Endodermal cell (in vitro differentiated cells): ENCODE results near the gene HLA-DMB. TPM values are rescaled to one million over a fixed set of nuclear protein-coding genes. Genes with fewer than 3 reads are reported as not detected.

Source experiments
- DNase-seq: peaks from one replicate; pipeline ENCODE4 v3.0.0-alpha.2; 2017
- H3K27ac ChIP-seq: 2 replicates; pipeline ENCODE4 v1.5.1; 2013; ENCODE audit warnings: mild to moderate bottlenecking, low read depth, low read length, moderate library complexity
- H3K27me3 ChIP-seq: 2 replicates; pipeline ENCODE4 v1.6.1; 2013; ENCODE audit warnings: mild to moderate bottlenecking, low read length, moderate library complexity; ENCODE audit not compliant: insufficient read depth, control insufficient read depth, poor library complexity, severe bottlenecking
- H3K36me3 ChIP-seq: 2 replicates; pipeline ENCODE4 v1.7.0; 2013; ENCODE audit warnings: mild to moderate bottlenecking, low read length, moderate library complexity; ENCODE audit not compliant: control insufficient read depth, insufficient read depth
- H3K4me1 ChIP-seq: one replicate; pipeline ENCODE4 v1.7.0; 2013; ENCODE audit warnings: low read length; ENCODE audit not compliant: control insufficient read depth, insufficient read depth
- H3K4me3 ChIP-seq: 2 replicates; pipeline ENCODE4 v1.5.1; 2013; ENCODE audit warnings: mild to moderate bottlenecking, low read length, moderate library complexity
- H3K9ac ChIP-seq: 2 replicates; pipeline ENCODE4 v1.6.1; 2013; ENCODE audit warnings: mild to moderate bottlenecking, low read length, moderate library complexity; ENCODE audit not compliant: poor library complexity, severe bottlenecking; ENCODE audit errors: extremely low read depth
- H3K9me3 ChIP-seq: 2 replicates; pipeline ENCODE4 v1.6.1; 2013; ENCODE audit warnings: mild to moderate bottlenecking, low read length, moderate library complexity; ENCODE audit not compliant: control insufficient read depth
- H3K27ac Mint-ChIP-seq: 2 replicates; pipeline ENCODE4 v1.8.0; 2020; ENCODE audit warnings: mixed read lengths
- H3K27me3 Mint-ChIP-seq: 2 replicates; pipeline ENCODE4 v1.8.0; 2021; ENCODE audit warnings: mild to moderate bottlenecking, mixed read lengths; ENCODE audit not compliant: insufficient read depth
- H3K36me3 Mint-ChIP-seq: 2 replicates; pipeline ENCODE4 v1.8.0; 2020; ENCODE audit warnings: low read depth, mixed read lengths
- H3K4me1 Mint-ChIP-seq: 2 replicates; pipeline ENCODE4 v1.8.0; 2020; ENCODE audit warnings: mixed read lengths
- H3K4me3 Mint-ChIP-seq: 2 replicates; pipeline ENCODE4 v1.8.0; 2020; ENCODE audit warnings: mild to moderate bottlenecking, moderate library complexity, mixed read lengths
- H3K9me3 Mint-ChIP-seq: 2 replicates; pipeline ENCODE4 v1.8.0; 2020; ENCODE audit warnings: mild to moderate bottlenecking, mixed read lengths
- CTCF ChIP-seq: fragments of 200-600 bp; sonication (generic); conservative IDR thresholded peaks from 2 replicates; pipeline ENCODE4 v1.5.0; 2021; ENCODE audit warnings: antibody characterized with exemption, mild to moderate bottlenecking
- WGBS, 2 experiments: methylation state at CpG; one replicate each; pipeline versions ENCODE4 v1.1.5 to v1.1.7; 2013; ENCODE audit warnings: missing lambda C conversion rate in 2 of 2, mixed read lengths in 1 of 2; ENCODE audit not compliant: insufficient coverage in 1 of 2, insufficient read length in 1 of 2; 5-methylcytosine and 5-hydroxymethylcytosine counted together
- total RNA-seq, 2 donors: library from RNA; stranded (reverse); fragmentation: NEBNext Ultra II Directional in 1 of 2; extraction: Animal tissue kit (Norgen Biotek cat#: 25700) in 1 of 2; gene quantifications; 2 replicates in 1 of 2; 3 replicates in 1 of 2; pipeline ENCODE4 v1.2.1, GENCODE V29; 2021

Gene HLA-DMB
- total RNA-seq, 2 donors from 2014 or later: 0.24 to 1.8 TPM

- Mint-ChIP-seq H3K27me3 (peaks cover 16% of the 10 kb centered on the region), H3K4me1 (no peaks in the 10 kb centered on the region), H3K27ac (no peak overlapping the region), H3K4me3 (no peak overlapping the region), H3K9me3 (no peaks in the 10 kb centered on the region), H3K36me3 (no peaks in the 10 kb centered on the region)
- Histone ChIP-seq H3K9me3 (no peaks in the 10 kb centered on the region), H3K4me3 (no peak overlapping the region), H3K4me1 (no peaks in the 10 kb centered on the region), H3K27me3 (peaks cover 21% of the 10 kb centered on the region), H3K9ac (no peak overlapping the region), H3K36me3 (no peaks in the 10 kb centered on the region), H3K27ac (no peak overlapping the region)
- no peak for TF ChIP-seq CTCF
- 75 to 86% methylated on average over 6 to 7 of the region's 7 CpGs for WGBS, 2 experiments
- no peak for DNase-seq
These were observed 463 bp upstream of the HLA-DMB start for GRCh38 chr6:32941214-32941768.

- WGBS, 2 experiments: 62 to 88% methylated on average over 2 to 7 of the region's 7 CpGs
- H3K27ac ChIP-seq: no peak overlapping the region
- H3K36me3 ChIP-seq: no peaks in the 10 kb centered on the region
- H3K9me3 ChIP-seq: no peaks in the 10 kb centered on the region
- no peaks in the 10 kb centered on the region for H3K4me1 ChIP-seq
- Mint-ChIP-seq H3K36me3 (no peaks in the 10 kb centered on the region), H3K9me3 (no peaks in the 10 kb centered on the region), H3K4me3 (no peak overlapping the region), H3K4me1 (no peaks in the 10 kb centered on the region), H3K27me3 (peaks cover 29% of the 10 kb centered on the region), H3K27ac (no peak overlapping the region)
- no peak overlapping the region for H3K9ac ChIP-seq
- peaks cover 38% of the 10 kb centered on the region for H3K27me3 ChIP-seq
- no peak for DNase-seq
- TF ChIP-seq CTCF: no peak
- no peak overlapping the region for H3K4me3 ChIP-seq
These were observed 2.3 kb downstream of the HLA-DMB start for GRCh38 chr6:32938494-32938893.

DNA sequence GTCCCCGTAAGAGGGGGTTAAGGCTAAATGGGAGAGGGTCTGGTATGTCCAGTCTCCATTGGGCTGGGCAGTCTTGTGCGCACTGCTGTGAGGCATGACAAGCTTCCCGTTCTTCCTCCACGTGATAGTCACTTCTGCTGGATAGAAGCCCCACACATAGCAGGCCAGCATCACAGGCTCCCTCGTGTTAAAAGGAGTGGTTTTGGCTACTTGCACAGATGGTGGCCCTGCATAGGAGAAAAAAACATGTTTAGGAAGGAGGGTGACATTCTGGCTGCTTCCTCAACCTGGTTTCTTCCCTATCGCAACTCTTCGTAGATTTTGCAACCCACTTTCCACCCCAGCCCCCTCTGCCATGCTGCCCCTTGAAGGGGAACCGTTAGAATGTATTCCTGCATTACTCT lies 3.6 kb downstream of the HLA-DMB start:
- Histone ChIP-seq H3K27me3 (peaks cover 38% of the 10 kb centered on the region), H3K4me3 (no peak overlapping the region), H3K27ac (no peak overlapping the region), H3K9me3 (no peaks in the 10 kb centered on the region), H3K9ac (no peak overlapping the region), H3K4me1 (no peaks in the 10 kb centered on the region), H3K36me3 (no peaks in the 10 kb centered on the region)
- H3K36me3 Mint-ChIP-seq: no peaks in the 10 kb centered on the region
- no peak for TF ChIP-seq CTCF
- no peak overlapping the region for H3K27ac Mint-ChIP-seq
- no peaks in the 10 kb centered on the region for H3K9me3 Mint-ChIP-seq
- DNase-seq: no peak
- H3K27me3 Mint-ChIP-seq: peaks cover 29% of the 10 kb centered on the region
- no peak overlapping the region for H3K4me3 Mint-ChIP-seq
- WGBS, 2 experiments: 75 to 79% methylated on average over 4 to 8 of the region's 8 CpGs
- H3K4me1 Mint-ChIP-seq: no peaks in the 10 kb centered on the region
